Stimulated activated CD4-positive, alpha-beta T cell treated with anti-CD3 and anti-CD28 coated beads, Interleukin-15, amount 100 ng/mL, for 24 hours (primary cell): ENCODE results near the gene BRF1.
"Not testable (repeated sequence)": the region's sequence is repeated elsewhere in the genome, so short reads cannot be mapped to it uniquely, and the experiment has no call there.

Experiments
- DNase-seq: peaks from one replicate; pipeline ENCODE4 v3.0.0-alpha.2; 2020

BRF1 gene

DNA sequence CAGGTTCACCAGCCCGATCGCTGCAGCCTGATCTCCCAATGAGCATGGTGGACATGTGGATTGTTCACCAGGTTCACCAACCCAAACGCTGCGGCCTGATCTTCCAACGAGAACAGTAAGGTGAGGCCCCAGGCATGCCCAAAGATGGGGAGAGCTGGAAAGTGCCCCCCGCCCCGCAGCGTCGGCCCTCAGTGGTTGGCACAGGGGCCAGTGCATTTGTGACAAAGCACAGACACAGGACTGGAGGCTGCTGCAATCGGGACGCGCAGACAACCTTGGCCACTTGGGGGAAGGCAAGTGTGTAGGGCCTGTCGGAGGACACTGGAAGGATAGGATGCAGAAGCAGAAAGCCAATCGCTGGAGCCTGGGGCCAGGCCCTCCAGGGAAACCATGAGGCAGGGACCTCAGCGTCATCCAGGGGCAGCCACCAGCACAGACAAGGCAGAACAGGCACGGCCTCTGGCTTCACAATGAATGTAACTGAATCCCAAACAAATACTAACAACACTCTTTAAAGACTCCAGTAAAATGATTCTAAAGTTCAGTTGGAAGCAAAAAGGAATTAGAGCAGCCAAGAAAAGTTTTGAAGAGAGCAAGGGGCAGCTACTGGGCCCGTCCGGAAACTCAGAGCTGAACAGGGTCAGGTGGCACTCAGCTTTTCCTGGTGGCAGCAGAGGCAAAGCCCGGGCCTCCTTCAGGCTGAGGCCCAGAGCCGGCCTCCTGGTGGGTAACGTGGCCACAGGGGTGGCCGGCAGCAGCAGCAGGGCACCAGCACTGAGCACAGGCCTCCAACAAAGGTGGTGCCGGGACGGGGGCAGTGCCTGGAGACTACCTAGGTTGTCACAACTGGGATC is 13.3 kb downstream of the BRF1 start:
- DNase-seq, result no peak

DNA sequence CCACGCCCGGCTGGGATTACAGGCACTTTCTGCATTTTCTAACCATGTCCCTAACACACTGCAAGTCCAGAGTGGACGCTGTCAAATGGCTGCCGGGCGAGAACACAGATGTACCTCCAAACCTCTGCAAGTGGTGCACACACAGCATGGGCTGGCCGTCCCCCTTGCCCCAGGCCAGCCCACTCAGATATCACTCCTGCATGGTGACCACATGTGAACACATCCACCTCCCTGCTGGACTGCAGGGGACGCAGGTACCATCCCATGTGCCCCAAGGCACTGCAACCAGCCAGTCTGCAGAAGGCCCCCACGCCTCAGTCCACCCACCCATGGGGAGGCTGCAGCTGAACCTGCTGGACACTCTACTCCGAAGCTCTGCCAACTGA is 14.0 kb downstream of the BRF1 start:
- no peak for DNase-seq

DNA sequence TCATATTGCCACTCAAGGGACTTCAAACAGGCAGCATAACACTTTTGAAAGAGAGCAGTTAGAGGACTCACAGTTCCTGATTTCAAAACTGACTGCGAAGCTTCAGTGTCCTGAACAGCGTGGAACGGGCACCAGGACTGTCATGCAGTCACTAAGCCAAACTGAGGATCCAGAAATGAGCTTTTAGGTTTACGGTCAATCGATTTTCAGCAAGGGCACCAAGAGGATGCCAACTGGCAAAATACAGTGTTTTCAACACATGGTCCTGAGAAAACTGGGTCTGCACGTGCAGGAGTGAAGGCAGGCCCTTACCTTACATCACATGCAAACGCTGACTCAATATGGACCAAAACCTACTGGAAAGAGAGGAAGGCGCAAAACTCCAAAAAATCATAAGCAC is 15.6 kb downstream of the BRF1 start:
- no peak for DNase-seq

DNA sequence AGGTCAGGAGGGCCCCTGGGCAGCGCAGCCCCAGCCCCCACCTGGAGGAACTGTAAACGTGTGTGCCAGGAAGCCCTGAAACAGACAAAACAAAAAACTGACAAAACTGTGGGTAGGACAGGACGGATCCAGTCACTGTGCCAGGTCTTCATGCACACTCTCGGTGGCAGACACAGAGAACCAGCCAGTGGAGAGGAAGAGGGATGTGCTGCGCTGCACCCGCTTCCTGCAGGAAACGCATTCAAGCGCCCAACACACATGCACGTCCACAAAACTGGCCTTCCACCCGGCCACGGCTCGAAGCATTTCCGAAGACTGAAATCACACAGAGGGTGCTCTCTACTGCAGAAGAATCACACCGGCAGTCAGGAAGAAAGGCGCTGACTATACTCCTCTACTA is 16.9 kb downstream of the BRF1 start:
- DNase-seq, result no peak

DNA sequence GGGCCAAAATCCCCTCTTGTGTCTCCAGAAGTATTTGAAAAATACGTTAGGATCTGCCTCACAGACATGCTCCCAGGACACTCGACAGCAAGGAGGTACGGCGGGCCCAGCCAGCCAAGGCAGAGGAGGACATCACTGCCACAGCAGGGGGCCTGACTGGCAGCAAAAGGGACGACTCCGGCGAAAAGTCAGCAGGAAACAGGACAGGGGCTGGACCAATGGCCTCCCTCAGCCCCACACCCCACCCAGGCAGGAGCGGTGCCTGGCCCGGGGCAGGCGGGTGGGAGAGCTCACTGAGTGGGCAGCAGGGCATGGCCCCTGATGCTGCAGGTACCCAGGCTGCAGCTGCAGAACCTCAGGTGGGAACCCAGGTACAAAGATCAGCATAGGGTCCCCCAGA is 17.8 kb downstream of the BRF1 start:
- no peak for DNase-seq

DNA sequence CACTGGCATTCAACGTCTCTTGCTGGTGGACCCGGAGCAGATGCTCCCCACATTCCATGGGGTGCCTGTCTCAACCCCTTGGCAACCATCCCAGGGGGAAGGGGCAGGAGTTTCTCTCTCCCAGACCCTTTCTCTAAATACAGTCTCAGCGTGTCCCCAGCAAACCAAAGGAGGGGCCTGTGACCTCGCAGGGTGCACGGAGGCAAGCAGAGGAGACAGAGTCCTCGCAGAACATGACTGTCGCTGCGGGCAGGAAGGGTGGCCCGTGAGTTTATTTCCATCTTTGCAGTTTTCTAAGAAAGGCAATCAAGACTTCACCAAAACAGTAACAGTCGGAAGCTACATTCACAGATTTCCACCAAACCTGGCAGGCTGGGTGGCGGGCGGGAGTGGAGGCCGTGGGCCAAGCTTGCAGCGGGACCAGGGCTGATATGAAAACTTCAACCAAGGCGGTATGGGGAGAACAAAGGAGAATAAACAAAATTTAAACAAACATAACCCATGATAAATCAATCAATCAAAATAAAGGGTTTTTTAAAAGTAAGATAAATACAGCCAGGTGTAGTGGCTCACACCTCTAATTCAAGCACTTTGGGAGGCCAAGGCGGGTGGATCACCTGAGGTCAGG is 18.6 kb downstream of the BRF1 start:
- no peak for DNase-seq

DNA sequence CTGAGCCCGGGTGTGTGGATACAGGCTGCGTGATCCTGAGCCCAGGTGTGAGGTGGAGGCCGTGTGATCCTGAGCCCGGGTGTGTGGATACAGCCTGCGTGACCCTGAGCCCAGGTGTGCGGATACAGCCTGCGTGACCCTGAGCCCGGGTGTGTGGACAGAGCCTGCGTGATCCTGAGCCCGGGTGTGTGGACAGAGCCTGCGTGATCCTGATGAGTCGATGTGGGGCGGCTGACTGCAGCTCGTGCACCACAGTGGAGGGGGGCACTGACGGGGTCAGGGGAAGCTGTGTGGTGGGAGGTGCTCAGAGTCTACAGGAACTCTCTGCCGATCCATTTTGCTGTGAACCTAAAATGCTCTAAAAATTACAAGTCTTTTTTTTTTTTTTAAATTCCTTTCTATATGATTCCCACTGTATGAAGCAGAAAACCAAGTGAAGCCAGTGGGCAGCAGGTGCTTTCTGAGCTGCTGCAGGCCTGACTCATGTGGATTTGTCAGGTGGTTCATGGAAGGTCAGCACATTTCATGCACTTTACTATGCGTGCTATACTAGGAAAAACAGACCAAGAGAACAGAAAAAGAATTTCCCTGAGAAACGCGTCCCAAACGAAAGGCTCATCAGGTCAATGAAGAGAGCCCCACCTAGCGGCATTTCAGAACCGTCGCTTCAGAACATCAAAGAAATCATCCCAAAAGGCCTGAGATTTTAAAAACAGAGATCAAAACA is 19.3 kb downstream of the BRF1 start:
- DNase-seq, result peak; percentile 32

DNA sequence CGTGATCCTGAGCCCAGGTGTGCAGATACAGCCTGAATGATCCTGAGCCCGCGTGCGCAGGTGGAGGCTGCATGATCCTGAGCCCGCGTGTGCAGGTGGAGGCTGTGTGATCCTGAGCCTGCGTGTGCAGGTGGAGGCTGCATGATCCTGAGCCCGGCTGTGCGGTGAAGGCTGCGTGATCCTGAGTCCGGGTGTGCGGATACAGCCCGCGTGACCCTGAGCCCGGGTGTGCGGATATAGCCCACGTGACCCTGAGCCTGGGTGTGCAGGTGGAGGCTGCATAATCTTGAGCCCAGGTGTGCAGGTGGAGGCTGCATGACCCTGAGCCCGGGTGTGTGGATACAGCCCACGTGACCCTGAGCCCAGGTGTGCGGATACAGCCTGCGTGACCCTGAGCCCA is 20.3 kb downstream of the BRF1 start:
- no peak for DNase-seq

DNA sequence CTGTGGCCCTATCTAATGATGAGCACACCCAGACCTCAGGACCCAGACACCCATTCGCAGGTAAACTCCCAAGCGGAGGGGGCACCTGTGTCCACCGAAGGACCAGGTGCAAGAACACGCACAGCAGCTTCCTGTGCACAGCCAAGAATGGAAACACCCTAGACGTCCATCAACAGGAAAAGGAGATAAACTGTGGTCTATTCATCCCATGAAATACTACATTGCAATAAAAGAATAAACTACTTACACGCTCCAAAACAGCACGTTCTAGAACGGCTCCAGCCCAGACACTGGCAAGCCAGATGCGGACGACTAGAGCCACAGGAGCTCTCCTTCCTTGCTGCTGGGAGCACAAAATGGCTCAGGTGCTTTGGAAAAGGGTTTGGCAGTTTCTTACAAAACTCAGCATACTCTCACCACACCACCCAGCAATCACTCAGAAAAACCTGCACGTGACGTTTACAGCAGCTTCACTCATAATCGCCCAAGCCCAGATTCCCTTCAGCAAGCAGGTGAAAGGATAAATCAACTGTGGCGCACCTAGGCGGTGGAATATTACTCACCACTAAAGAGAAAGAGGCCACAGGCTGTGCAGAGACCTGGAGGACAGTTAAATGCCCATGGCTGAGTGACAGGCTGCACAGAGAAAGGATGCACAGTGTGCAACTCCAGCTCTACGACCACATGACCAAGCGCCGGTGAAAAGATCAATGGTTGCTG is 21.0 kb downstream of the BRF1 start:
- DNase-seq, result no peak

DNA sequence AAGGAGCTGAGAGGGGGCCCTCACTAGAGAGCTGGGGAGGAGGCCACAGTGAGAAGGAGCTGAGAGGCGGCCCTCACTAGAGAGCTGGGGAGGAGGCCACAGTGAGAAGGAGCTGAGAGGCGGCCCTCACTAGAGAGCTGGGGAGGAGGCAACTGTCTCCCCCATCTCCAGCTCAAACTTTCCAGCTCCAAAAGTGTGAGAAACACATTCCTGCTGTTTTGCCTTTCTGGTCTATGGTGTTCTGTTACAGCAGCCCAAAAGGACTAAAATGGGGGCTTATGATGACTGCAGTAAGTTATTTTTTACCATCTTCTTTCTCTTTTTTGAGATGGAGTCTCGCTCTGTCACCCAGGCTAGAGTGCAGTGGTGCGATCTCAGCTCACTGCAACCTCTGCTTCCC is 23.4 kb downstream of the BRF1 start:
- not testable (repeated sequence) for DNase-seq

DNA sequence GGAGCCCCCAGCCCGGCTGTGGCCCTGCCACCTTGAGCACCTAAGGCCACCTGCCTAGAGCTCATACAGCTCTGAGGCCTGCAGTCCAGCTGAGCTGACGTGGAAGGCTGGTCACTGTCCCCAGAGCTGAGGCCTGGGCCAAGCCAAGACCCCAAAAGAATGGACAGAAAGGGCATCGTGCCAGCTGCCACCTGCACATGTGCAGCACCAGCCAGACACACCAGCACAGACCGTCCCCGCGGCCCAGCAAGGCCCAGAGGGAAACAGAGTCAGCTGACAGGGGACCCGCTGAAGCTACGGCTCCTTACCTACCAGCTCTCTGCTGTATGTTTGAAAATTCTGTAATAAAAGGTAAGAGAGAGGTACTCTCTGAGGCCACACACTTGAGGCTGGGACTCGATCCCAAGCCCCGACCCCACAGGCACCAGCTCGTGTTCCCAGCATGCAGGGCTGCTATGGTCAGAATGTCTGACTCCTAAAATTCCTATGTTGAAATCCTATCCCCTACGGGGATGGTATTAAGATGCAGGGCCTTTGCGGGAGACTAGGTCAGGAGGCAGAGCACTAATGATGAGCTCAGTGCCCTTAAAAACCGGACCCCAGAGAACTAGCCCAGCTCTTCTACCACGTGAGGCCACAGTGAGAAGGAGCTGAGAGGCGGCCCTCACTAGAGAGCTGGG is 25.4 kb downstream of the BRF1 start:
- no peak for DNase-seq

DNA sequence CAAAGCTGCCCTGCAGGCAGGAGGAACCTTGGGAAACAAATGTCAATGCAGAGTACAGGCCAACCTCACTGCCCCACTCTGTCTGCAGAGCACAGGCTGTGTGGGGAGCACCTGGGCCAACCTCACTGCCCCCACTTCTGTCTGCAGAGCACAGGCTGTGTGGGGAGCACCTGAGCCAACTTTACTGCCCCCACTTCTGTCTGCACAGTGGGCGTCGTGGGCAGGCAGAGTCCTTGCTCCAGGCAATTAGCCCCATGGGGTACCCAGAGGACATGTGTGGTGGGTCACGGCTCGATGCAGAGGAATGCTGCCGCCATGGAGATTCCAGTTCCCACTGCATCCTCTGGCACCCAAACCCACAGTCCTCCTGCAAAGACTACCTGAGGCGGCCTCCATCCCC is 26.2 kb downstream of the BRF1 start:
- DNase-seq, result no peak

DNA sequence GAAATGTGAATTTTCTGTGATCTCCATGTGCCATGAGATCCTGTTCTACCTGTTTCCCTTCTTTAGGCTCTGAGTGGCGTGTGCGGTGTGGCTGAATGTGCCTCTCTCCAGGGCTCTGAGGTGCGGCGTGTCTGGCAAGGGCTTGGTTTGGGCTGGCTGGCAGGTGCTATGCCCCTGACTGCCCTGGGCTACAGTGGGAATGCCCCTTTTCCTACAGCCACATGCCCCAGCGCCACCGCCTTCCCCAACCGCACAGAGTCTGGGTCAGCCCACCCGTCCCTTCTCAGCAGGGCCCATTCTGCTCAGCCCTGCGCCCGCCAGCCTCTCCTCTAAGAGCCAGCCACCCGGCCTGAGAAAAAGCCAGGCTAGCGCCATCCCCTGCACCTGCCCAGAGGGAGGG is 27.7 kb downstream of the BRF1 start:
- no peak for DNase-seq

DNA sequence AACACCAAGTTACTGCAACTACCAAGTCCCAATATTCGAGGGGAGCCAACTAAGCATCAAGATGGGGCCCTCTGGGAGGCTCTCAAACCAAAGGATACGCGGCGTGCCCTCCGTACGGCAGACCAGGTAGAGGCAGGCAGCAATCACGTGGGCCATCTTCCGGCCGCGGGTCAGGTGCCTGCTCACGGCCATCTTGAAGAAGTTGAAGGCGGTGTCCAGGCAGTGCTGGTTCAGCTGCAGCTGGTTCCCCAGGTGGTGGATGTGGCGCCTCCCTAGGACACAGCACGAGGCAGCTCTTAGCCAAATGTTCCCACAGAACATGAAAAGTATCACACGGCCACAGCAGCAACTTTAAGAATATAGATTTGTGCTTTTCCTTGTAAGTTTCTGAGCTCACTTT is 28.2 kb downstream of the BRF1 start:
- DNase-seq, result no peak

DNA sequence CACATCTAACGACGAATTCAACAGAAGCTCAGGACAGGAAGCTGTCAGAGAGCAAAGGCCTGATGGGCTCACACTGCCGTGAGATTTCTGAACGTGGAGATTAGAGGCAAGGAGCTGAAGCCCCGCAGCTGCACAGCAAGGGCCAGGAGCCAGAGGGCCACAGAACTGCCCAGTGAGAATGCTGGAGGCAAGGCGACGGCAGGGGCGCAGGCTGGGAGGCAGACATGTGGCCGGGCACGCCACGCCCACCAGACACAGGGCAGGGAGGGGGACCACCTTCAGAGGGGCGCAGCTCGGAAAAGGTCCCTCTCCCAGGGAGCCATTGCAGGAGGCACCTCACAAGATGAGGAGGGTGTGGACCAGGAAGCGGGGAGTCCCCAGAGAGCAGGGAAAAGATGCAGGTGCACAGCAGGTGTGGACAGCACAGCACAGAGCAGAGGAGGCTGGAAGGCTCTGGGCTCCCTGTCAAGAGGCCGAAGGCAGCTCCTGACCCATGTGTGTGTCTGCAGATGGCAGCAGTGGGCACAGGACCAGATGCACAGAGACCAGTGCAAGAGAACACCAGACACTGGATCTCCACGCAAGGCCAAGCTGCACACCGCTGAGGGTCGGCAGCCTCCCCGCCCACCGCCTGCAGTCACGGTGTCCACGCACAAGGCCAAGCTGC is 29.4 kb downstream of the BRF1 start:
- no peak for DNase-seq

DNA sequence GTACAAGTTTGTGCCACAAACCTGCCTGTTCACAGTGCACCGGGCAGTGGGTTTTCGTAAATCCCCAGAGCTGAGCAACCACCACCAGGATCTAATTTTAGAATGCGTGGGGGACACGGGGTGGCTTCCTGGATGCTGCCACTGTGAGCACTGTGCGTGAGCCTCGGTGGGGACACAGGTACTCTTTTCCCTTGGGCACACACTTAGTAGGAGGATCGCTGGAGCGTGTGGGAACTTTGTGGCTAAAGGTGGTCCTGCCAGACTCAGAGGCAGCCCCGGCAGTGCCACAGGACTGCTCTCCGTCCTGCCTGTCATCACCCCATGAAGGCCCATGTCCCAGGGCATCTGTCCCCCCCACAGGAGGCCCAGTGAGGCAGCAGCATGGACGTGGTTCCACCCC is 31.4 kb downstream of the BRF1 start:
- no peak for DNase-seq

DNA sequence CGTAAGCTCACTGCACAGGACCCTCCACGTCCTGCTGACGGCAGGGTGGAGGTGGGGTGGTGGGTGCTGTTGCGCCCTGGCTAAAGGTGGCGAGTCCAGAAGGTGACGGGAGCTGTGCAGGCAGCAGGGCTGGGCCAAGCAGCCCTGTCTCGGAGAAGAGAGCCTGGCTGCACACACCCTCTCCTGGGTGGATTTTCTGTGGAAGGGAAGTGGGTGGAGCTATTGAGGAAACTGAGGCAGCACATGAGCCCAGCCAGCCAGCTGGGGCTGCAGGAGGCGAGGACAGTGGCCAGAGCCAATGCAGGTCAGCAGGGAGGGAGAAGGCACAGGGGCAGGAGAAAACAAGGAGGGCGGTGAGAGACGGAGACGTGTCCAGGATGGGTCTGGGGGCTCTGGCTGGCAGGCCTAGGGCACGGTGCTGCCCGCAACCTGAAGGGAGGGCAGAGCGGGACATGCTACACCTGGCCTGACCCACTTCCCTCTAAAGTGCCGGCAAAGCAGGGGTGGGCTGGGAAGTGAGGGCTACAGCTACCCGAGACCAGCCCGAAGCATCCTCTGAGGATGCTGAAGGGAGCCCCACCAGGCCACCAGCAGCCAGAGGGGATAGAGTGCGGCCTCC is 32.0 kb downstream of the BRF1 start:
- no peak for DNase-seq

DNA sequence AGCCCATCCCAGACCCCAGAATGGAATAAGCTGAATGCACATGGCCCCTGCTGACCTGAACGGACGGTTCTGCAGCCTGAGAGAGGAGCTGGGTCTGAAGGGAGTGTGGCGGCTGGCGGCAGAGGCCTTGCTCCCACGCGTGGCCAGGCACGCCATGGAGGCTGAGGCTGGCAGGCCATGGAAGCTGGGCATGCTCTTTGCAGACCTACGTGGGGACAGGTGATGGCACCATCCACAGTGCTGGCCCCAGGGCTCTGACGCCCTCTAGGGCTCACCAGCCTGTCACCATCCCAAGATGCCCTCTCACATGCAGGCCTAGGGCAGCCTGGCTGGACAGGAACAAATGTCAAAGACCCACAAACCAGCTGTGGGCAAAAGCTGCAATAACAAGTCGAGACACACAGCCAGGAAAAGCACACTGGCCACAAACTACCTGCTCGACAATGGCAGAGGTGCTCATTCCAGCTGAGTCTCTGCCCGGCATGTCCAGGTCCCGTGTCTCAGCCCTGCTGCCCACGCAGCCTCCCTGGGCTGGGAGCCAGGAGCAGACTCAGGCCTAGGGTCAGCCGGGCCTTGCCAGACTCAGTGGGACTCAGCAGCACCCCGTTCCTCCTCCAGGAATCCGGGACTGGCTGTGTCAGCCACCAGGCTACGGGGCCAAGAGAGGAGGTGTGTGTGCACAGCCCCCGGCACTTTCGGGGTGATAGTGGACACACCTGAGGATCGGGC is 32.8 kb downstream of the BRF1 start:
- DNase-seq, result no peak

DNA sequence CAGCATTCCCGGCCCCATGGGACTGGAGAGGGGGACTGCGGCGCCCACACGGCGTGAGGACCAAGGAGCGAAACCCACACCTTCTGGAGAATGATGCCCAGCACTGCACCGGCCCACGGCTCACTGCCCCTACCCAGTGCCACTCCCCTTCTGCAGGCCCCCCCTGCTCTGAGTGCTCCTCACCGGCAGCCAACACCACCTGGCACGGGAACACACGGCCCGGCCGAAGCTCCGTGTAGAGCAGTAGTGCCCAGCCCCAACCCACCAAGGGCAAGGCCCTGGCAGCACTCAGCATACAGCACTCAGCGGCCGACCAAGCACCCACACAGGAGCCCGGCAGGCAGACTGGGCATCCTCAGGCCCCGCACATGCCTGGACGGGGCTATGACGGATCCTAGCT is 39.0 kb downstream of the BRF1 start:
- DNase-seq, result no peak

DNA sequence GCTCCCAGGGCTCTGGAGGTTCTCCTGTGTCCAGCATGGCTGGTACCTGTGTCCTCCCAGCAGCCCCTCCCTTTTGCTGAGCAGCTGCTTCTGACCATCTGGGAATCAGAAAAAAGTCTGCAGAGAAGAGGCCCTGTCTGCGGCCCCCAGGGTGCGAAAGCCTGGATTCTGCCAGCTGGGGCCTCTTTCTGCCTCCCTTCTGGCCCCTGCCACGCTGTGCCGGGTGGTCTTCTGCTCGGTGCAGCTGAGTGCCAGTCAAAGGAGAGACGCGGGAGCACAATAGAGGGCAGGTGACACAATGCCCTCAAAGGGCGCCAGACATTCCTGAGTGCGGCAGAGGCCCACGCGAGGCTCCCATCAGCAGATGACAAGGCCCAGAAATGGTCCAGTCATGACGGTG is 39.8 kb downstream of the BRF1 start:
- DNase-seq, result no peak

DNA sequence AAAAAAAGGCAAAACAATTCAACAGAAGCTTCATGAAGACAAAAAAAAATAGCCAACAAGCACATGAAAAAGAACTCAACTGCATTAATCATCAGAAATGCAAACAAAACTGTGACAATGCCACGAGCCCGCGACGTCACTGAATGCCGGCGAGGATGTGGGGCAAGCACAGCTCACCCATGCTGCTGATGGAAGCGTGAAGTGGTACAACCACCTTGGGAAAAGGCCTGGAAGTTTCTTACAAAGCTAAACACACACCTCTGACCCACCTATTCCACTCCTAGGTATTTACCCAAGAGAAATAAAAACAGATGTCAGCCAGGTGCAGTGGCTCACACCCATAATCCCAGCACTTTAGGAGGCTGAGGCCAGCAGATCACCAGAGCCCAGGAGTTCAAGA is 42.0 kb downstream of the BRF1 start:
- no peak for DNase-seq
